Mucosa of rectum (tissue), 2 donors: ENCODE data around the gene CRAT.

ENCODE experiments used
- H3K27ac ChIP-seq, 2 donors: one replicate each; pipeline ENCODE4 v1.7.0; 2013; ENCODE audit warnings: inconsistent platforms in 2 of 2, low read depth in 2 of 2, low read length in 2 of 2
- H3K27me3 ChIP-seq, 2 donors: one replicate each; pipeline ENCODE4 v1.7.0; 2013; ENCODE audit warnings: low read length in 2 of 2; ENCODE audit not compliant: control insufficient read depth in 2 of 2, insufficient read depth in 2 of 2
- H3K36me3 ChIP-seq, 2 donors: one replicate each; pipeline ENCODE4 v1.7.0; 2013; ENCODE audit warnings: low read length in 2 of 2; ENCODE audit not compliant: control insufficient read depth in 2 of 2, insufficient read depth in 2 of 2
- H3K4me1 ChIP-seq, 2 donors: one replicate each; pipeline ENCODE4 v1.7.0; 2013; ENCODE audit warnings: low read length in 2 of 2, mild to moderate bottlenecking in 1 of 2; ENCODE audit not compliant: control insufficient read depth in 2 of 2, insufficient read depth in 2 of 2
- H3K4me3 ChIP-seq, 2 donors: one replicate each; pipeline ENCODE4 v1.7.0; 2013; ENCODE audit warnings: low read length in 2 of 2
- H3K9ac ChIP-seq, 2 donors: one replicate each; pipeline ENCODE4 v1.7.0; 2013; ENCODE audit warnings: low read length in 2 of 2, low read depth in 1 of 2, mild to moderate bottlenecking in 1 of 2
- H3K9me3 ChIP-seq, 2 donors: one replicate each; pipeline ENCODE4 v1.7.0; 2013; ENCODE audit warnings: low read length in 2 of 2; ENCODE audit not compliant: control insufficient read depth in 2 of 2
- donor health status: healthy.
- donor health status: Normal muscosa, but diverticular disease.

CRAT gene

DNA sequence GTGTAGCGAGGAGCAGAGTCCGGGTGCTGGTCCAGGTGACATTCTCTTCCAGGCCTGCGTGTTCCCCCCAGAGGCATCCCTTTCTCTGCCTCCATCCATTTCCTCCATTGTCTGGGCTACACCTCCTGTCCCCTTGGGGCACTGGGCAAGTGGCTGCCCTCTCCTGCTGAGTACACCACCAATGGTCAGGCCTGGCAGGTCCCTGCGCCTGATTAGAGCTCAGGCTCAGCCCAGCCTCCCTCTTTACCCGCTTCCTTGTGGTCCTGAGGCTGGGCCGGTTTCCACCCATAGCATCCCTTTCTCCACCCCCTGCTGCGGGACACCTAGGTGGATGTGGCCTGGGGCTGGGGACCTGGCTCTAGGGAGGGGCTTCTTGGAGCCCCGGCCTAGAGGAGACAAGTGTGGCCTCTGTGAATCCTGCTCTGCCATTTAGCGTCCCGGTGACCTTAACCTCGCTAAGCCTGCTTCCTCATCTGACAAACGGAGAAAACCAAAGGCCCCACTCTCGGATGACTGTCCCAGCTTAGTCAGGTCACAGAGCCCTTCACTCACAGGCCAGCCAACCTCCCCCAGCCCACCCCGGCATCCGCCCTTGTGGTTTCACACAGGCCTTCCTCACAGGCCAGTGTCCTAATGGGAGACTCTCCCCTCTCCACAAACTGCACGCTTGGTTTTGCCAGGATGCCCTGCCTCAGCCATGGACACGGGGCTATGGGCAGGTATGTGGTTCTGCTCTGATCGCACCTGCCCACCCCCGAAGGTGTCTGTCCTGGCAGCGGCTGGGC is 16.8 kb downstream of the CRAT start:
- Histone ChIP-seq H3K27me3 (no peaks in the 10 kb centered on the region), H3K36me3 (peaks cover 18 to 30% of the 10 kb centered on the region in 2 donors), H3K4me3 (no peak overlapping the region), H3K4me1 (no peaks in the 10 kb centered on the region), H3K9ac (no peak overlapping the region), H3K27ac (no peak overlapping the region), H3K9me3 (no peaks in the 10 kb centered on the region)

DNA sequence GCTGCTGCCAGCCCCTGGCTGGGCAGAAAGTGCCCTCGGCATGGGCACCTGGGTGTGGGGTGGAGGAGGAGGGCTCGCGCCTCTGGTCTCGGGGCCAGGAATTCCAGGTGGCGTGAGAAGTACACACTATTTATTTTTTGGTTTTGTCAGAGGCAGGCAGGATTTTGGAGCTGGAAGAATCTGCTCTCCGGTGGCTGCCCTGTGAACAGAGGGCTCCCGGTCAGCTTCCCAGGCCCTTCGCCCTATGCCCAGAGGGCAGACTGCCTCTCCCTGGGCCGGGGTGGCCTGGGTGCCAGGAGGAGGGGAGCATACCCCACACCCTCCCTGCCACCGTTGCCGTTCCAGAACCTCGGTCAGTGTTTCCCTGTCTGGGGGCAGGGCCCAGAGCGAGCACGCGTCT is 21.3 kb downstream of the CRAT start:
- Histone ChIP-seq H3K27ac (no peak overlapping the region), H3K4me1 (peaks cover 0 to 3% of the 10 kb centered on the region in 2 donors), H3K9me3 (no peaks in the 10 kb centered on the region), H3K27me3 (no peaks in the 10 kb centered on the region), H3K9ac (no peak overlapping the region), H3K36me3 (peaks cover 33 to 48% of the 10 kb centered on the region in 2 donors), H3K4me3 (no peak overlapping the region)

DNA sequence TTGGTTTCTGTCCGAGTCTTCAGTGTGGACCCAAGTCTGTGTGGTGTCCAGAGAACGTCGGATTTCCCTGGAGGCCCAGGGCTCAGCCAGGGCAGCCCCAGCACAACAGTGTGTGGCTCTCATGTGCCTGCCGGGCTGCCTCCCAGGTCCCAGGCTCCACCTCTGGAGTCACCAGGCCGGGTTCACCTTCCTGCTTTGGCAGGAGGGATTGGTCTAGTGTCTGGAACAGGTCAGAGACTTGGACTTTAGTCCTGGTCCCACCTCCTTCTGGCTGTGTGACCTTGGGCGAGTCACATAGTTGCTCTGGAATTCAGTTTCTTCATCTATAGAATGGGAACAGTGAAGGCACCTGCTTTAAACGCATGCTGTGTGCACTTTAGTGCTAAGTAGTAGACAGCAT is 26.5 kb downstream of the CRAT start:
- Histone ChIP-seq H3K4me3 (no peak overlapping the region), H3K36me3 (peaks cover 27 to 35% of the 10 kb centered on the region in 2 donors), H3K27ac (peak overlapping the region; percentile 7 to 38), H3K27me3 (no peaks in the 10 kb centered on the region), H3K4me1 (peaks cover 29 to 44% of the 10 kb centered on the region in 2 donors), H3K9me3 (no peaks in the 10 kb centered on the region), H3K9ac (no peak overlapping the region)

DNA sequence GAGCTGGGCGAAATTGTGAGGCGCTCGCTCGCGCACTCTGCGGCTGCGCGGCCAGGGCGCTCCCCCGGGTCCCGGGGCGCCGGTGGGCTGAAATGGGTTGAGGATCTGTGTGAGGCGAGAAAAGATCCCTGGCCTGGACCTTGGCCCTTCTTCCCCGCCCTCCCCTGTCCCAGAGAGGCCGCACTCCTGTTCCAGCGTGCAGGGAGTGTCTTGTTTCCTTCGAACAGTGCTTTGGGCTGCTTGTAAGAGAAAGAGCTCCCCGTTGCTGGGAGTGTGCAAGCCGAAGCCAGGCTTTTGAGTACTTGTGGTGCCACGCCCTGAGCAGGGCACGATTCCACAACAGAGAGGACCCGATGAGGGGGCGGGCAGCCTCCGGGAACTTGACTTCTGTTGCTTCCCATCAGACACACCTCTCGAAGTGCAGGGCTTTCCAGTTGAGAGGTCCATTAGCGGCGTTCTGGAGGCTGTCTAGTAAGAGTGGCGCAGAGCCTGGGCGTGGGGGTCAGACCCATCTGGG is 29.1 kb downstream of the CRAT start:
- peaks cover 20 to 21% of the 10 kb centered on the region in 2 donors for H3K36me3 ChIP-seq
- peak overlapping the region; percentile 80 to 85 for H3K4me3 ChIP-seq
- no peaks in the 10 kb centered on the region for H3K9me3 ChIP-seq
- peak overlapping the region; percentile 76 to 79 for H3K9ac ChIP-seq
- H3K4me1 ChIP-seq: peaks cover 47 to 60% of the 10 kb centered on the region in 2 donors
- peak overlapping the region; percentile 81 to 87 for H3K27ac ChIP-seq
- H3K27me3 ChIP-seq: no peaks in the 10 kb centered on the region

DNA sequence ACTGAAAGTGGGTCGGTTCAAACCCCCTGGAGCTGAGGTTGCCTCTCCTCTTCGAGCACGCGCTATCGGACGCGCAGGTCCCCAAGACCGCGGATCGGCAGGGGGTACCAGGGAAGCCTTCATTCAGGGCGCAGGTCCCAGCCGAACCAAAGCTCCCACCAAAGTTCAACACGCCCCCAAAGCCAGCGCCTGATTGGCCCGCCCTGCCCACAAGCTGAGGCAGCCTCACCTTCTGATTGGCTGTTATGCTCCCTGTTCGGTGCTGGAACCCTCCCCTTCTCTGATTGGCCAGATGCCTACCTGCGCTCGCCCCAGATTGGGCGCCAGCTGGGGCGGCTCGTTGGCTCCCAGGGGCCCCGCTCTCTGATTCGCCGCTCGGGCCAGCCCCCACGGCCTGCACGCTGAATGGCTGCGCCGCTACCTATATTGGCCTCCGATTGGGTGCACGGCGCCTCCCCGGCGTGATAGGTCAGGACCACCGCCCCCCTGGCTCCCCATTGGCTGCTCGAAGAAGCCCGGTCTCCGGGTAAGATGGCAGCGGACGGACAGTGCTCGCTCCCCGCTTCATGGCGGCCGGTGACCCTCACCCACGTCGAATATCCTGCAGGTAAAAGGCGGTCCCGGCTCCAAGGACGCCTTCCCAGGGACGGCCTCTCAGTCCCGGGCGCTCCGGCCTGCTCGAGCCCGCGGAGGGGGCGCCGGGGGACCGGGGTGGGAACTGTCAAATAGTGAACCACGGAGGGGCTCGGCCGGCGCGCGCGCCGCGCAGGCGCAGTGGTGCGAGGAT is 29.8 kb downstream of the CRAT start, which contains the start of gene DOLPP1:
Gene DOLPP1, plus strand, starts transcription at position 511 of the 787 bp plus-strand sequence. Its CDS starts 21 bp downstream, at position 532.
- Histone ChIP-seq H3K9ac (peak within 1 kb of the TSS; percentile 76 to 79), H3K4me3 (peak within 1 kb of the TSS; percentile 85 to 86), H3K4me1 (peaks cover 51 to 66% of the 10 kb centered on the region in 2 donors), H3K27me3 (no peaks in the 10 kb centered on the region), H3K27ac (peak within 1 kb of the TSS; percentile 81 to 87), H3K36me3 (peaks cover 13 to 14% of the 10 kb centered on the region in 2 donors), H3K9me3 (no peaks in the 10 kb centered on the region)

DNA sequence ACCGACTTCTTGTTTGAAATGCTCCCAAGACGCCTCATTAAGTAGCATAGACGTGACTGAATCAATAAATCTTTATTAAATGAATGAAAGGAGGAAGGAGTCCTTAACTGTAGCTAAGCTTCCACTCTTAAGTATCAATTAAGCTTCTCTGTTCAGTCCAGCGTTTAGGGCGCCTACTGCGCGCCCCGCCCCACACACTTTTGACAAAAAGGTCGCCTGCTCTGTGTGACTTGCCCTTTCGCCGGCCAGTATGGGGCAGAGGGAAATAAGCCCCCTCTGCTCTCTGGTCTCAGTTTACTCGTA is 30.3 kb downstream of the CRAT start:
- Histone ChIP-seq H3K36me3 (peaks cover 8 to 9% of the 10 kb centered on the region in 2 donors), H3K27me3 (no peaks in the 10 kb centered on the region), H3K4me3 (peak overlapping the region; percentile 85 to 86), H3K27ac (peak overlapping the region; percentile 68 to 87), H3K9ac (peak overlapping the region; percentile 66 to 72), H3K9me3 (no peaks in the 10 kb centered on the region), H3K4me1 (peaks cover 51 to 67% of the 10 kb centered on the region in 2 donors)

DNA sequence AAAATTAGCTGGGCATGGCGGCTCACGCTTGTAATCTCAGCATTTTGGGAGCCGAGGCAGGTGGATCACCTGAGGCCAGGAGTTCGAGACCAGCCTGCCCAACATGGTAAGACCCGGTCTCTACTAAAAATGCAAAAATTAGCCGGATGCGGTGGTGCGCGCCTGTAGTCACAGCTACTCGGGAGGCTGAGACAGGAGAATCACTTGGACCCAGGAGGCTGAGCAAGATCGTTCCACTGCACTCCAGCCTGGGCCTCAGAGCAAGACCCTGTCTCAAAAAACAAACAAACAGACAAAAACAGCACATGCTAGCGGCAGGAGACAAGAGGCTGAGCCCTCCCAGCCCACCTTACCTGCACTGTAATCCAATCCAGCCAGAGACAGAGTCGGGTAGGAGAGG is 30.8 kb downstream of the CRAT start:
- peak overlapping the region; percentile 66 to 72 for H3K9ac ChIP-seq
- peaks cover 4 to 5% of the 10 kb centered on the region in 2 donors for H3K36me3 ChIP-seq
- H3K27me3 ChIP-seq: no peaks in the 10 kb centered on the region
- H3K9me3 ChIP-seq: no peaks in the 10 kb centered on the region
- H3K4me3 ChIP-seq: peak overlapping the region; percentile 85 to 86
- peaks cover 51 to 67% of the 10 kb centered on the region in 2 donors for H3K4me1 ChIP-seq
- peak overlapping the region; percentile 68 to 87 for H3K27ac ChIP-seq

DNA sequence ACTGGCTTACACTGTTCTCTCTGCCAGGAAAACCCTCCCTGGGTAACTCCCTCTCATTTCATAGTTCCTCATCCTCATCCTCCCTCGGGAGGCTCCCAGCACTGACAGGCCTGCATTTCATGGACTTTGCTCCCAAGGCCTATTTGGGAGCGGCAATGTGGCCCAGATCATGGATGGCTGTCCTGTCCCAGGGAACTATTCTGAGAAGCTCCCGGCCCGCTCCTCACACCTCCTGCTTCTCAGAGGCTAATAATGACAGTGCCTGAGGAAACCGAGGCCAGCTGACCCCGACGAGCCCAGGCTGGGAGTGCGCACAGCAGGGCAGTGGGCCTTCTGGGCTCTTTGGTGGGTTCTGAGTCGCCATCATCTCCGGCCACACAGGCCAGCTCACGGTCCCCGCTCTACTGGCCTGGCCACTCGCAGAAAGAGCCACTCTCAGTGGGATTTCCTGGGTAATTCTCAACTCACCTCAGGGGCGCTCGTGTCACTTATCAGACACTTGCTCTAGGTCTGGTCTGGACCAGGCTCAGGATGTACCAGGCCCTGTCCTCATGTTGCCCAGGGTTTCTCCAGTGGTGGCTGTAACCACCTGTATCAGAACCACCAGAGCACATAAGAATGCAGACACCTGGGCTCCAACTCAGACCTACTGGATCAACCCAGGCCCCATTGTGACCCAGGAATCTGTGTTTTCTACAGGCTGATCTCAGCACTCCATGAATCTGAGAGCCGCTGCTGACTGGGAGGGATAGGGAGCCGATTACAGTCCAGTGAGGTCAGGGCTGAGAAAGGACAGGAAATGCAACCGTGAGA is 31.7 kb downstream of the CRAT start:
- peak overlapping the region; percentile 84 to 92 for H3K27ac ChIP-seq
- H3K4me3 ChIP-seq: peak overlapping the region; percentile 28 to 34
- H3K9ac ChIP-seq: peak overlapping the region; percentile 32 to 60
- no peaks in the 10 kb centered on the region for H3K36me3 ChIP-seq
- peaks cover 51 to 60% of the 10 kb centered on the region in 2 donors for H3K4me1 ChIP-seq
- H3K27me3 ChIP-seq: no peaks in the 10 kb centered on the region
- no peaks in the 10 kb centered on the region for H3K9me3 ChIP-seq

DNA sequence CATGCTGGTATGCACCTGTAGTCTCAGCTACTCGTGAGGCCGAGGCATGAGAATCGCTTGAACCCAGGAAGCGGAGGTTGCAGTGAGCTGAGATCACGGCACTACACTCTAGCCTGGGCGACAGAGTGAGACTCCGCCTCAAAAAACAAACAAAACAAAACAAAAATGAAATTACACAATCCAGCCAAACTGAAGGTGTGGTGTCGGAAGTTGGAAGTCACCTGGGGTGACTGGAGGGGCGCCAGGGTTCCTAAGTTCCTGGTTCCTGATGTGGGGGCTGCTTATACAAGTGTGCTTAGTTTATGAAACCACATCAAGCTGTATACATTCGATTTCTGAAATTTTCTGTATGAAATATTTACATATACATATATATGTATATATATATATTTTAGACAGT is 33.4 kb downstream of the CRAT start:
- peaks cover 42 to 44% of the 10 kb centered on the region in 2 donors for H3K4me1 ChIP-seq
- H3K36me3 ChIP-seq: no peaks in the 10 kb centered on the region
- H3K9ac ChIP-seq: peak overlapping the region in 1 of 2 donors; percentile 51
- H3K27me3 ChIP-seq: no peaks in the 10 kb centered on the region
- H3K27ac ChIP-seq: peak overlapping the region; percentile 63 to 74
- no peak overlapping the region for H3K4me3 ChIP-seq
- H3K9me3 ChIP-seq: no peaks in the 10 kb centered on the region
